K562 (cell line): ENCODE results near the gene SIT1. TPM values are rescaled to one million over a fixed set of nuclear protein-coding genes. Genes with fewer than 3 reads are reported as not detected.

Source experiments
- ARHGAP35 ChIP-seq: fragments of 450-650 bp; IDR thresholded peaks from 2 replicates; pipeline ENCODE4 v1.6.1; 2018; ENCODE audit not compliant: partially characterized antibody
- BCL6 ChIP-seq: fragments of 250-450 bp; sonication (Bioruptor Pico); IDR thresholded peaks from 2 replicates; pipeline ENCODE4 v1.4.0; 2020
- BMI1 ChIP-seq: fragments of 150-350 bp; IDR thresholded peaks from 2 replicates; pipeline ENCODE4 v1.6.1; 2014; ENCODE audit warnings: low read length
- CBFA2T3 ChIP-seq: fragments of 450-650 bp; IDR thresholded peaks from 2 replicates; pipeline ENCODE4 v1.6.1; 2017
- CCNT2 ChIP-seq: IDR thresholded peaks from 2 replicates; pipeline ENCODE4 v1.6.1; 2011; ENCODE audit warnings: borderline replicate concordance, low read depth, mild to moderate bottlenecking, moderate library complexity, mixed read lengths, low read length; ENCODE audit not compliant: insufficient read length; ENCODE audit errors: extremely low read depth
- FOXJ3 ChIP-seq: sonication (generic); formaldehyde crosslinking; IDR thresholded peaks from 2 replicates; pipeline ENCODE4 v1.4.0; 2020; ENCODE audit warnings: mild to moderate bottlenecking, missing genetic modification reagents
- GTF2A2 ChIP-seq: IDR thresholded peaks from 2 replicates; pipeline ENCODE4 v1.6.1; 2016; ENCODE audit warnings: mild to moderate bottlenecking, missing genetic modification characterization, missing compliant biosample characterization
- KLF10 ChIP-seq: fragments of 250-450 bp; sonication (Bioruptor Pico); IDR thresholded peaks from 2 replicates; pipeline ENCODE4 v1.6.1; 2021; ENCODE audit warnings: matching md5 sums
- MYC ChIP-seq, 2 experiments: fragments of 250-450 bp in 1 of 2; sonication (Bioruptor Pico) in 1 of 2; IDR thresholded peaks; 2 replicates each; pipeline versions ENCODE4 v1.5.1 to v1.6.1; 2012 to 2021; ENCODE audit warnings: low read depth in 2 of 2, borderline replicate concordance in 1 of 2, improper control_type of control experiment in 1 of 2, low read length in 1 of 2, mild to moderate bottlenecking in 1 of 2, moderate library complexity in 1 of 2
- NBN ChIP-seq: fragments of 450-650 bp; IDR thresholded peaks from 2 replicates; pipeline ENCODE4 v1.6.1; 2016; ENCODE audit warnings: low read depth, mild to moderate bottlenecking
- PHF20 ChIP-seq: fragments of 450-650 bp; IDR thresholded peaks from 2 replicates; pipeline ENCODE4 v1.6.1; 2018; ENCODE audit not compliant: partially characterized antibody
- XRCC5 ChIP-seq: fragments of 200-400 bp; formaldehyde crosslinking; IDR thresholded peaks from 2 replicates; pipeline ENCODE4 v1.6.1; 2017; ENCODE audit warnings: low read depth, mild to moderate bottlenecking, low read length
- ZKSCAN8 ChIP-seq: fragments of 200-800 bp; sonication (Bioruptor generic); IDR thresholded peaks from 2 replicates; pipeline ENCODE4 v1.6.1; 2016; ENCODE audit warnings: missing genetic modification characterization, missing compliant biosample characterization
- ZNF175 ChIP-seq: fragments of 200-800 bp; sonication (Bioruptor generic); IDR thresholded peaks from 2 replicates; pipeline ENCODE4 v1.6.1; 2016; ENCODE audit warnings: low read depth, mild to moderate bottlenecking, missing genetic modification characterization, missing compliant biosample characterization
- ZNF212 ChIP-seq: fragments of 450-650 bp; formaldehyde crosslinking; IDR thresholded peaks from 2 replicates; pipeline ENCODE4 v1.4.0; 2020; ENCODE audit warnings: mild to moderate bottlenecking
- ZNF561 ChIP-seq: fragments of 450-650 bp; formaldehyde crosslinking; conservative IDR thresholded peaks from 2 replicates; pipeline ENCODE4 v1.4.0; 2020; ENCODE audit warnings: mild to moderate bottlenecking, moderate library complexity
- polyA plus RNA-seq, 8 experiments: library from polyadenylated mRNA; depleted of rRNA in 4 of 8; stranded (reverse) in 5 of 8; unstranded in 3 of 8; fragments of >200 nt; fragmentation: Nextera tagmentation in 2 of 8; fragmentation: Illumina TruSeq in 1 of 8; extraction: Ambion mirVana in 2 of 8; extraction: Trizol in 1 of 8; gene quantifications; 2 replicates each; pipeline versions ENCODE4 v1.2.1 to v1.2.3, GENCODE V29; 2011 to 2014; ENCODE audit warnings: inconsistent platforms in 1 of 8, missing spikeins in 1 of 8
- total RNA-seq, 7 experiments: library from RNA; depleted of rRNA in 6 of 7; stranded (reverse); fragments of >200 nt in 6 of 7; fragmentation: Illumina TruSeq in 2 of 7; extraction: Trizol in 2 of 7; gene quantifications; 2 replicates each; pipeline versions ENCODE4 v1.2.1 to v1.2.3, GENCODE V29; 2011 to 2021; ENCODE audit warnings: low replicate concordance in 1 of 7
- TF ChIP-seq, protein P1 (sequence below): sonication (generic); formaldehyde crosslinking; IDR thresholded peaks from 2 replicates; pipeline ENCODE4 v1.8.0; 2022; ENCODE audit warnings: mild to moderate bottlenecking, low read depth, missing genetic modification reagents
- TF ChIP-seq, protein P2 (sequence below): fragments of 250-450 bp; sonication (Bioruptor Pico); IDR thresholded peaks from 2 replicates; pipeline ENCODE4 v1.5.0; 2022; ENCODE audit warnings: mild to moderate bottlenecking
- TF ChIP-seq, protein P3 (sequence below): fragments of 450-650 bp; IDR thresholded peaks from 2 replicates; pipeline ENCODE4 v1.7.1; 2018; ENCODE audit warnings: mild to moderate bottlenecking, low read depth; ENCODE audit not compliant: partially characterized antibody
- TF ChIP-seq, protein P4 (sequence below): fragments of 450-650 bp; formaldehyde crosslinking; IDR thresholded peaks from 2 replicates; pipeline ENCODE4 v1.4.0; 2020; ENCODE audit warnings: mild to moderate bottlenecking, mixed read lengths
- TF ChIP-seq, protein P5 (sequence below): fragments of 450-650 bp; IDR thresholded peaks from 2 replicates; pipeline ENCODE4 v1.6.1; 2016; ENCODE audit warnings: low read depth, mild to moderate bottlenecking, moderate library complexity

SIT1 gene
- total and polyA plus RNA-seq, 9 of the 15 experiments (the other 6 are each of a cell fraction or from before 2014, with no cell fraction given): not detected

- TF ChIP-seq ZNF175: no peak
- peak; percentile 43 for TF ChIP-seq MYC (IDR thresholded peaks at IDR 0.05; ENCODE audit: low read depth, low read length)
- TF ChIP-seq MYC (CRISPR knock-in tag; IDR thresholded peaks at IDR 0.05; ENCODE audit: borderline replicate concordance, low read depth): no peak
- TF ChIP-seq GTF2A2 (tag): no peak
- TF ChIP-seq ZNF561 (CRISPR knock-in tag): no peak
- TF ChIP-seq BCL6 (CRISPR knock-in tag): no peak
- TF ChIP-seq, protein P1, sequence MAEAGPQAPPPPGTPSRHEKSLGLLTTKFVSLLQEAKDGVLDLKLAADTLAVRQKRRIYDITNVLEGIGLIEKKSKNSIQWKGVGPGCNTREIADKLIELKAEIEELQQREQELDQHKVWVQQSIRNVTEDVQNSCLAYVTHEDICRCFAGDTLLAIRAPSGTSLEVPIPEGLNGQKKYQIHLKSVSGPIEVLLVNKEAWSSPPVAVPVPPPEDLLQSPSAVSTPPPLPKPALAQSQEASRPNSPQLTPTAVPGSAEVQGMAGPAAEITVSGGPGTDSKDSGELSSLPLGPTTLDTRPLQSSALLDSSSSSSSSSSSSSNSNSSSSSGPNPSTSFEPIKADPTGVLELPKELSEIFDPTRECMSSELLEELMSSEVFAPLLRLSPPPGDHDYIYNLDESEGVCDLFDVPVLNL (CRISPR knock-in tag): no peak
- no peak for TF ChIP-seq FOXJ3 (CRISPR knock-in tag)
- TF ChIP-seq BMI1: no peak
- TF ChIP-seq CCNT2: peak; percentile 30
- no peak for TF ChIP-seq CBFA2T3
- TF ChIP-seq NBN: no peak
- TF ChIP-seq, protein P2, sequence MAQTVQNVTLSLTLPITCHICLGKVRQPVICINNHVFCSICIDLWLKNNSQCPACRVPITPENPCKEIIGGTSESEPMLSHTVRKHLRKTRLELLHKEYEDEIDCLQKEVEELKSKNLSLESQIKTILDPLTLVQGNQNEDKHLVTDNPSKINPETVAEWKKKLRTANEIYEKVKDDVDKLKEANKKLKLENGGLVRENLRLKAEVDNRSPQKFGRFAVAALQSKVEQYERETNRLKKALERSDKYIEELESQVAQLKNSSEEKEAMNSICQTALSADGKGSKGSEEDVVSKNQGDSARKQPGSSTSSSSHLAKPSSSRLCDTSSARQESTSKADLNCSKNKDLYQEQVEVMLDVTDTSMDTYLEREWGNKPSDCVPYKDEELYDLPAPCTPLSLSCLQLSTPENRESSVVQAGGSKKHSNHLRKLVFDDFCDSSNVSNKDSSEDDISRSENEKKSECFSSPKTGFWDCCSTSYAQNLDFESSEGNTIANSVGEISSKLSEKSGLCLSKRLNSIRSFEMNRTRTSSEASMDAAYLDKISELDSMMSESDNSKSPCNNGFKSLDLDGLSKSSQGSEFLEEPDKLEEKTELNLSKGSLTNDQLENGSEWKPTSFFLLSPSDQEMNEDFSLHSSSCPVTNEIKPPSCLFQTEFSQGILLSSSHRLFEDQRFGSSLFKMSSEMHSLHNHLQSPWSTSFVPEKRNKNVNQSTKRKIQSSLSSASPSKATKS (CRISPR knock-in tag): no peak
- TF ChIP-seq KLF10 (CRISPR knock-in tag): no peak
- no peak for TF ChIP-seq ZNF212 (CRISPR knock-in tag)
- TF ChIP-seq, protein P3, sequence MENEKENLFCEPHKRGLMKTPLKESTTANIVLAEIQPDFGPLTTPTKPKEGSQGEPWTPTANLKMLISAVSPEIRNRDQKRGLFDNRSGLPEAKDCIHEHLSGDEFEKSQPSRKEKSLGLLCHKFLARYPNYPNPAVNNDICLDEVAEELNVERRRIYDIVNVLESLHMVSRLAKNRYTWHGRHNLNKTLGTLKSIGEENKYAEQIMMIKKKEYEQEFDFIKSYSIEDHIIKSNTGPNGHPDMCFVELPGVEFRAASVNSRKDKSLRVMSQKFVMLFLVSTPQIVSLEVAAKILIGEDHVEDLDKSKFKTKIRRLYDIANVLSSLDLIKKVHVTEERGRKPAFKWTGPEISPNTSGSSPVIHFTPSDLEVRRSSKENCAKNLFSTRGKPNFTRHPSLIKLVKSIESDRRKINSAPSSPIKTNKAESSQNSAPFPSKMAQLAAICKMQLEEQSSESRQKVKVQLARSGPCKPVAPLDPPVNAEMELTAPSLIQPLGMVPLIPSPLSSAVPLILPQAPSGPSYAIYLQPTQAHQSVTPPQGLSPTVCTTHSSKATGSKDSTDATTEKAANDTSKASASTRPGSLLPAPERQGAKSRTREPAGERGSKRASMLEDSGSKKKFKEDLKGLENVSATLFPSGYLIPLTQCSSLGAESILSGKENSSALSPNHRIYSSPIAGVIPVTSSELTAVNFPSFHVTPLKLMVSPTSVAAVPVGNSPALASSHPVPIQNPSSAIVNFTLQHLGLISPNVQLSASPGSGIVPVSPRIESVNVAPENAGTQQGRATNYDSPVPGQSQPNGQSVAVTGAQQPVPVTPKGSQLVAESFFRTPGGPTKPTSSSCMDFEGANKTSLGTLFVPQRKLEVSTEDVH: no peak
- TF ChIP-seq, protein P4, sequence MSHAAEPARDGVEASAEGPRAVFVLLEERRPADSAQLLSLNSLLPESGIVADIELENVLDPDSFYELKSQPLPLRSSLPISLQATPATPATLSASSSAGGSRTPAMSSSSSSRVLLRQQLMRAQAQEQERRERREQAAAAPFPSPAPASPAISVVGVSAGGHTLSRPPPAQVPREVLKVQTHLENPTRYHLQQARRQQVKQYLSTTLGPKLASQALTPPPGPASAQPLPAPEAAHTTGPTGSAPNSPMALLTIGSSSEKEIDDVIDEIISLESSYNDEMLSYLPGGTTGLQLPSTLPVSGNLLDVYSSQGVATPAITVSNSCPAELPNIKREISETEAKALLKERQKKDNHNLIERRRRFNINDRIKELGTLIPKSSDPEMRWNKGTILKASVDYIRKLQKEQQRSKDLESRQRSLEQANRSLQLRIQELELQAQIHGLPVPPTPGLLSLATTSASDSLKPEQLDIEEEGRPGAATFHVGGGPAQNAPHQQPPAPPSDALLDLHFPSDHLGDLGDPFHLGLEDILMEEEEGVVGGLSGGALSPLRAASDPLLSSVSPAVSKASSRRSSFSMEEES (CRISPR knock-in tag): no peak
- TF ChIP-seq ARHGAP35: no peak
- TF ChIP-seq ZKSCAN8 (CRISPR knock-in tag): no peak
- TF ChIP-seq, protein P5, sequence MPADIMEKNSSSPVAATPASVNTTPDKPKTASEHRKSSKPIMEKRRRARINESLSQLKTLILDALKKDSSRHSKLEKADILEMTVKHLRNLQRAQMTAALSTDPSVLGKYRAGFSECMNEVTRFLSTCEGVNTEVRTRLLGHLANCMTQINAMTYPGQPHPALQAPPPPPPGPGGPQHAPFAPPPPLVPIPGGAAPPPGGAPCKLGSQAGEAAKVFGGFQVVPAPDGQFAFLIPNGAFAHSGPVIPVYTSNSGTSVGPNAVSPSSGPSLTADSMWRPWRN: no peak
- TF ChIP-seq XRCC5: peak; percentile 84; the same call in 1 of the 2 replicates
- no peak for TF ChIP-seq PHF20
Measured at GRCh38 chr9:35603986-35604577, 46.6 kb downstream of the SIT1 start (continued).
